Gastroesophageal sphincter (tissue), 3 donors: ENCODE results near the gene CPT1C.

Source experiments
- POLR2A ChIP-seq, 2 donors: fragments of 450-650 bp; IDR thresholded peaks; one replicate each; pipeline ENCODE4 v1.6.1; 2017; ENCODE audit warnings: antibody characterized with exemption in 2 of 2, mild to moderate bottlenecking in 2 of 2, moderate library complexity in 1 of 2
- TF ChIP-seq, protein P1 (sequence below), 4 experiments: fragments of 200-600 bp in 2 of 4; fragments of 450-650 bp in 2 of 4; sonication (generic) in 1 of 4; IDR thresholded peaks; one replicate each; pipeline ENCODE4 v1.5.1; 2017 to 2019; ENCODE audit warnings: antibody characterized with exemption in 4 of 4, mild to moderate bottlenecking in 2 of 4, moderate library complexity in 2 of 4

- TF ChIP-seq, protein P1, sequence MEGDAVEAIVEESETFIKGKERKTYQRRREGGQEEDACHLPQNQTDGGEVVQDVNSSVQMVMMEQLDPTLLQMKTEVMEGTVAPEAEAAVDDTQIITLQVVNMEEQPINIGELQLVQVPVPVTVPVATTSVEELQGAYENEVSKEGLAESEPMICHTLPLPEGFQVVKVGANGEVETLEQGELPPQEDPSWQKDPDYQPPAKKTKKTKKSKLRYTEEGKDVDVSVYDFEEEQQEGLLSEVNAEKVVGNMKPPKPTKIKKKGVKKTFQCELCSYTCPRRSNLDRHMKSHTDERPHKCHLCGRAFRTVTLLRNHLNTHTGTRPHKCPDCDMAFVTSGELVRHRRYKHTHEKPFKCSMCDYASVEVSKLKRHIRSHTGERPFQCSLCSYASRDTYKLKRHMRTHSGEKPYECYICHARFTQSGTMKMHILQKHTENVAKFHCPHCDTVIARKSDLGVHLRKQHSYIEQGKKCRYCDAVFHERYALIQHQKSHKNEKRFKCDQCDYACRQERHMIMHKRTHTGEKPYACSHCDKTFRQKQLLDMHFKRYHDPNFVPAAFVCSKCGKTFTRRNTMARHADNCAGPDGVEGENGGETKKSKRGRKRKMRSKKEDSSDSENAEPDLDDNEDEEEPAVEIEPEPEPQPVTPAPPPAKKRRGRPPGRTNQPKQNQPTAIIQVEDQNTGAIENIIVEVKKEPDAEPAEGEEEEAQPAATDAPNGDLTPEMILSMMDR (IDR thresholded peaks at IDR 0.05) = no peak
- no peak for TF ChIP-seq POLR2A (IDR thresholded peaks at IDR 0.05)
Measured at GRCh38 chr19:49645995-49646394, 44.9 kb upstream of the CPT1C start.
